HepG2 (cell line): ENCODE data around the gene PBX1. TPM values are rescaled to one million over a fixed set of nuclear protein-coding genes. Genes with fewer than 3 reads are reported as not detected.

ENCODE experiments used
- ATAC-seq: fragments of 200-7000 bp; cut with Tn5 transposase; 3 replicates; pipeline ENCODE4 v1.9.1; 2020; ENCODE audit warnings: mild to moderate bottlenecking, moderate library complexity
- BruUV-seq: library from RNA; stranded (reverse); fragments of 400-500 nt; replicated peaks from 2 replicates; lab custom pipeline; 2021; lab: Mats Ljungman, UMichigan
- CTCF ChIA-PET: fragments of 300-600 bp; formaldehyde crosslinking; extraction: SDS; loops from one replicate; lab custom pipeline; 2021; ENCODE audit warnings: low total read pairs, inconsistent platforms, low intra/inter-chr PET ratio; lab: Yijun Ruan, JAX
- POLR2A ChIA-PET: fragments of 350-600 bp; sonication (Branson Sonifier 250); formaldehyde crosslinking; loops from one replicate; lab custom pipeline; 2020; ENCODE audit warnings: antibody characterized with exemption, inconsistent platforms; lab: Yijun Ruan, JAX
- DNase-seq: peaks from one replicate; pipeline ENCODE4 v3.0.0-alpha.2; 2015; ENCODE audit warnings: low spot score
- FAIRE-seq: peaks from 3 replicates; lab custom pipeline; 2011; peaks lifted over from hg19 to GRCh38; lab: Jason Lieb, UNC
- H2AFZ ChIP-seq: one replicate; pipeline ENCODE4 v1.6.1; 2011; ENCODE audit warnings: low read length, inconsistent platforms
- H3K27ac ChIP-seq: fragments of 300-600 bp; 3 replicates; pipeline ENCODE4 v1.8.0; 2011; ENCODE audit warnings: mixed run types, mild to moderate bottlenecking, mixed read lengths, low read length, inconsistent platforms; ENCODE audit not compliant: insufficient read depth; ENCODE audit errors: extremely low read length
- H3K27me3 ChIP-seq, 2 experiments: fragments of 200-600 bp in 1 of 2; 2 replicates in 1 of 2; 3 replicates in 1 of 2; pipeline versions ENCODE4 v1.6.0 to v1.8.0; 2011; ENCODE audit warnings: low read length in 2 of 2, mild to moderate bottlenecking in 2 of 2, moderate library complexity in 2 of 2, inconsistent platforms in 1 of 2; ENCODE audit not compliant: insufficient read depth in 2 of 2, control insufficient read depth in 1 of 2
- H3K36me3 ChIP-seq, 2 experiments: fragments of 200-600 bp in 1 of 2; replicated peaks in 1 of 2; 2 replicates in 1 of 2; 3 replicates in 1 of 2; pipeline versions ENCODE4 v1.5.1 to v1.8.0; 2011; ENCODE audit warnings: low read length in 2 of 2, inconsistent platforms in 1 of 2; ENCODE audit not compliant: insufficient read depth in 2 of 2, control insufficient read depth in 1 of 2
- H3K4me1 ChIP-seq: 2 replicates; pipeline ENCODE4 v1.5.1; 2012; ENCODE audit warnings: low read length, inconsistent platforms; ENCODE audit not compliant: insufficient read depth
- H3K4me2 ChIP-seq: 2 replicates; pipeline ENCODE4 v1.6.0; 2011; ENCODE audit warnings: low read depth, low read length, inconsistent platforms
- H3K4me3 ChIP-seq, 3 experiments: fragments of 200-600 bp in 1 of 3; sonication (generic), shearing (Covaris generic) in 1 of 3; replicated peaks in 1 of 3; 2 replicates each; pipeline ENCODE4 v1.5.1; 2011 to 2016; ENCODE audit warnings: low read length in 3 of 3, inconsistent platforms in 2 of 3, low read depth in 2 of 3, mild to moderate bottlenecking in 2 of 3, control low read depth in 1 of 3, mixed read lengths in 1 of 3; ENCODE audit not compliant: insufficient read depth in 1 of 3
- H3K79me2 ChIP-seq: one replicate; pipeline ENCODE4 v1.6.1; 2011; ENCODE audit warnings: low read length, inconsistent platforms; ENCODE audit not compliant: insufficient read depth
- H3K9ac ChIP-seq: 2 replicates; pipeline ENCODE4 v1.6.0; 2011; ENCODE audit warnings: mild to moderate bottlenecking, low read depth, low read length, inconsistent platforms; ENCODE audit not compliant: insufficient read depth
- H3K9me3 ChIP-seq: 2 replicates; pipeline ENCODE4 v1.5.1; 2012; ENCODE audit warnings: mild to moderate bottlenecking, low read length
- H4K20me1 ChIP-seq: 2 replicates; pipeline ENCODE4 v1.6.0; 2011; ENCODE audit warnings: inconsistent platforms, mild to moderate bottlenecking, low read length, moderate library complexity; ENCODE audit not compliant: insufficient read depth
- AKNA ChIP-seq: sonication (generic); formaldehyde crosslinking; IDR thresholded peaks from 2 replicates; pipeline ENCODE4 v1.4.0; 2020; ENCODE audit warnings: missing genetic modification reagents, borderline replicate concordance
- EZH2 ChIP-seq: conservative IDR thresholded peaks from 2 replicates; pipeline ENCODE4 v1.6.1; 2012; ENCODE audit warnings: mild to moderate bottlenecking, low read depth, low read length, moderate library complexity
- GLI4 ChIP-seq: sonication (generic); formaldehyde crosslinking; IDR thresholded peaks from 2 replicates; pipeline ENCODE4 v1.5.1; 2020; ENCODE audit warnings: missing genetic modification reagents, mild to moderate bottlenecking, moderate library complexity, borderline replicate concordance
- GTF3A ChIP-seq: sonication (generic); formaldehyde crosslinking; conservative IDR thresholded peaks from 2 replicates; pipeline ENCODE4 v1.4.0; 2020; ENCODE audit warnings: mild to moderate bottlenecking, missing genetic modification reagents
- HNRNPUL1 ChIP-seq: fragments of 200-400 bp; formaldehyde crosslinking; IDR thresholded peaks from 2 replicates; pipeline ENCODE4 v1.6.1; 2017; ENCODE audit warnings: low read depth, mild to moderate bottlenecking, low read length, moderate library complexity
- ISX ChIP-seq: sonication (generic); formaldehyde crosslinking; conservative IDR thresholded peaks from 2 replicates; pipeline ENCODE4 v1.5.0; 2020; ENCODE audit warnings: missing genetic modification reagents
- MED1 ChIP-seq: sonication (generic); formaldehyde crosslinking; IDR thresholded peaks from 2 replicates; pipeline ENCODE4 v1.4.0; 2020; ENCODE audit warnings: missing genetic modification reagents
- NR2F2 ChIP-seq: IDR thresholded peaks from 2 replicates; pipeline ENCODE4 v1.6.1; 2012; ENCODE audit warnings: low read depth, inconsistent platforms, borderline replicate concordance
- NR2F6 ChIP-seq, 2 experiments: IDR thresholded peaks; 2 replicates each; pipeline ENCODE4 v1.6.1; 2016; ENCODE audit warnings: antibody characterized with exemption in 1 of 2, mild to moderate bottlenecking in 1 of 2
- PCBP1 ChIP-seq: fragments of 200-400 bp; formaldehyde crosslinking; IDR thresholded peaks from 2 replicates; pipeline ENCODE4 v1.6.1; 2017; ENCODE audit warnings: mild to moderate bottlenecking, low read depth, low read length, borderline replicate concordance
- SIX1 ChIP-seq: sonication (generic); formaldehyde crosslinking; IDR thresholded peaks from 2 replicates; pipeline ENCODE4 v1.4.0; 2020; ENCODE audit warnings: missing genetic modification reagents, borderline replicate concordance
- ZBTB1 ChIP-seq: sonication (generic); formaldehyde crosslinking; IDR thresholded peaks from 2 replicates; pipeline ENCODE4 v1.4.0; 2020; ENCODE audit warnings: missing genetic modification reagents, borderline replicate concordance
- ZBTB20 ChIP-seq: sonication (generic); formaldehyde crosslinking; IDR thresholded peaks from 2 replicates; pipeline ENCODE4 v1.8.1; 2023; ENCODE audit warnings: missing genetic modification reagents, low read depth, mild to moderate bottlenecking, borderline replicate concordance
- ZBTB38 ChIP-seq: sonication (generic); formaldehyde crosslinking; IDR thresholded peaks from 2 replicates; pipeline ENCODE4 v1.5.1; 2020; ENCODE audit warnings: mild to moderate bottlenecking, missing genetic modification reagents
- ZNF580 ChIP-seq: IDR thresholded peaks from 2 replicates; pipeline ENCODE4 v1.6.1; 2016; ENCODE audit warnings: low read depth, borderline replicate concordance
- ZNF607 ChIP-seq: sonication (generic); formaldehyde crosslinking; IDR thresholded peaks from 2 replicates; pipeline ENCODE4 v1.5.1; 2020; ENCODE audit warnings: missing genetic modification reagents, mild to moderate bottlenecking, borderline replicate concordance
- ZNF639 ChIP-seq: conservative IDR thresholded peaks from 2 replicates; pipeline ENCODE4 v1.6.1; 2018; ENCODE audit warnings: missing genetic modification reagents
- ZNF766 ChIP-seq: sonication (generic); formaldehyde crosslinking; IDR thresholded peaks from 2 replicates; pipeline ENCODE4 v1.5.0; 2020; ENCODE audit warnings: missing genetic modification reagents, borderline replicate concordance
- WGBS: methylation state at CpG from one replicate; pipeline ENCODE4 v1.1.6; 2017; ENCODE audit warnings: low lambda C conversion rate; 5-methylcytosine and 5-hydroxymethylcytosine counted together
- in situ Hi-C: cut with HindIII; loops from 2 replicates; pipeline ENCODE4 v1.10.0; 2017; ENCODE audit warnings: low pct_unique_long_range_greater_than_20kb; ENCODE audit not compliant: extremely low pct_ligation_motif_present
- intact Hi-C: fragments of 100-400 bp; cut with micrococcal nuclease; formaldehyde crosslinking; loops from one replicate; pipeline ENCODE4 v1.10.0; 2022; ENCODE audit not compliant: unreplicated experiment
- polyA plus RNA-seq, 8 experiments: library from polyadenylated mRNA; depleted of rRNA in 3 of 8; stranded (reverse) in 7 of 8; unstranded in 1 of 8; fragments of >200 nt; fragmentation: Illumina TruSeq in 4 of 8; extraction: Trizol in 4 of 8; gene quantifications; 2 replicates each; pipeline versions ENCODE4 v1.2.1 to v1.2.3, GENCODE V29; 2011 to 2016; ENCODE audit warnings: low read depth in 4 of 8, missing spikeins in 1 of 8, mixed read lengths in 1 of 8; ENCODE audit not compliant: insufficient read depth in 1 of 8
- total RNA-seq, 5 experiments: library from RNA; depleted of rRNA; stranded (reverse); fragments of >200 nt; fragmentation: Illumina TruSeq; extraction: Trizol; gene quantifications; 2 replicates each; pipeline ENCODE4 v1.2.3, GENCODE V29; 2016; ENCODE audit warnings: low read depth in 1 of 5

PBX1 gene
- total and polyA plus RNA-seq, 2 of the 13 experiments (the other 11 are each of a cell fraction or from before 2014, with no cell fraction given) = 0.24 TPM; not detected in 1

- no peak for TF ChIP-seq ZNF639 (CRISPR knock-in tag)
- no peak for TF ChIP-seq HNRNPUL1
- no peak for TF ChIP-seq ZBTB38
- TF ChIP-seq ZNF607 (CRISPR knock-in tag) = no peak
- no peak for TF ChIP-seq MED1 (CRISPR knock-in tag)
- TF ChIP-seq PCBP1 = no peak
- no peak for TF ChIP-seq ISX (CRISPR knock-in tag)
Measured at GRCh38 chr1:164777518-164777917, 218.5 kb downstream of the PBX1 start (continued).

GRCh38 chr1:164779376-164779775 lies 220.4 kb downstream of the PBX1 start:
- DNase-seq = no peak
- H3K4me1 ChIP-seq = peaks cover 11% of the 10 kb centered on the region
- no peaks in the 10 kb centered on the region for H3K36me3 ChIP-seq
- no peak overlapping the region for H3K9ac ChIP-seq
- CTCF ChIA-PET = no interaction called here
- WGBS = 46% methylated on average over 2 of the region's 3 CpGs
- H3K4me3 ChIP-seq = no peak overlapping the region
- ATAC-seq = no peak
- H3K9me3 ChIP-seq = no peaks in the 10 kb centered on the region
- in situ Hi-C loops = no loop called here
- no peaks in the 10 kb centered on the region for H4K20me1 ChIP-seq
- POLR2A ChIA-PET = no interaction called here
- intact Hi-C loops = no loop called here
- no peak overlapping the region for H3K4me2 ChIP-seq
- H2AFZ ChIP-seq = no peak overlapping the region
- no peaks in the 10 kb centered on the region for H3K79me2 ChIP-seq
- no peak overlapping the region for H3K27ac ChIP-seq
- H3K27me3 ChIP-seq = no peaks in the 10 kb centered on the region; a peak in 1 of 5 replicates
- no peak for FAIRE-seq
- BruUV-seq = no TSS peak
- TF ChIP-seq GTF3A (CRISPR knock-in tag) (no peak), ZBTB20 (CRISPR knock-in tag) (no peak), NR2F2 (no peak), ZNF580 (no peak), NR2F6 (IDR thresholded peaks at IDR 0.05) (no peak), NR2F6 (CRISPR knock-in tag; IDR thresholded peaks at IDR 0.05) (no peak), AKNA (CRISPR knock-in tag) (no peak), SIX1 (CRISPR knock-in tag) (no peak), EZH2 (no peak), ZBTB1 (no peak), ZNF766 (CRISPR knock-in tag) (no peak), GLI4 (CRISPR knock-in tag) (no peak)
